Karpas-422 (cell line): ENCODE measurements around the gene CHAT. TPM values are rescaled to one million over a fixed set of nuclear protein-coding genes. Genes with fewer than 3 reads are reported as not detected.

Experiments
- DNase-seq: peaks from one replicate; pipeline ENCODE4 v3.0.0-alpha.2; 2015
- H2AFZ ChIP-seq: fragments of 200-600 bp; sonication (generic); 2 replicates; pipeline ENCODE4 v1.6.1; 2014; ENCODE audit warnings: antibody characterized with exemption, low read length, mixed read lengths
- H3K27ac ChIP-seq: fragments of 200-600 bp; sonication (generic); 2 replicates; pipeline ENCODE4 v1.5.1; 2014; ENCODE audit warnings: mild to moderate bottlenecking, low read length, moderate library complexity
- H3K27me3 ChIP-seq: fragments of 200-600 bp; sonication (generic); 2 replicates; pipeline ENCODE4 v1.6.1; 2014; ENCODE audit warnings: low read length, mixed read lengths
- H3K36me3 ChIP-seq: fragments of 200-600 bp; sonication (generic); 2 replicates; pipeline ENCODE4 v1.6.1; 2014; ENCODE audit warnings: low read length, mixed read lengths; ENCODE audit not compliant: insufficient read depth
- H3K4me1 ChIP-seq: fragments of 200-600 bp; sonication (generic); 2 replicates; pipeline ENCODE4 v1.6.1; 2014; ENCODE audit warnings: mild to moderate bottlenecking, low read length, mixed read lengths
- H3K4me2 ChIP-seq: fragments of 200-600 bp; sonication (generic); 2 replicates; pipeline ENCODE4 v1.6.1; 2014; ENCODE audit warnings: low read length, low read depth, mild to moderate bottlenecking; ENCODE audit not compliant: poor library complexity, severe bottlenecking
- H3K4me3 ChIP-seq: fragments of 200-600 bp; sonication (generic); 2 replicates; pipeline ENCODE4 v1.5.1; 2014; ENCODE audit warnings: mild to moderate bottlenecking, antibody characterized with exemption, low read length, mixed read lengths
- H3K79me2 ChIP-seq: fragments of 200-600 bp; sonication (generic); 2 replicates; pipeline ENCODE4 v1.6.1; 2014; ENCODE audit warnings: mild to moderate bottlenecking, low read length, mixed read lengths
- H3K9ac ChIP-seq: fragments of 200-600 bp; sonication (generic); 2 replicates; pipeline ENCODE4 v1.6.0; 2014; ENCODE audit warnings: low read length
- H3K9me2 ChIP-seq: fragments of 200-600 bp; sonication (generic), shearing (Covaris generic); replicated peaks from 2 replicates; pipeline ENCODE4 v1.6.0; 2014; ENCODE audit warnings: mild to moderate bottlenecking, low read length, moderate library complexity; ENCODE audit not compliant: insufficient read depth
- H3K9me3 ChIP-seq: fragments of 300-700, 200-600 bp; sonication (generic); 2 replicates; pipeline ENCODE4 v1.6.1; 2014; ENCODE audit warnings: low read length, mixed read lengths
- H4K20me1 ChIP-seq: fragments of 200-600 bp; sonication (generic); 2 replicates; pipeline ENCODE4 v1.6.1; 2014; ENCODE audit warnings: mild to moderate bottlenecking, antibody characterized with exemption, low read length, low read depth; ENCODE audit not compliant: insufficient read depth
- total RNA-seq: library from RNA; depleted of rRNA; stranded (reverse); fragments of >200 nt; shearing (Covaris generic); gene quantifications from 2 replicates; pipeline ENCODE4 v1.2.3, GENCODE V29; 2014; ENCODE audit warnings: low replicate concordance

The CHAT gene
- total RNA-seq, 1 experiment from 2014 or later, result not detected

DNA sequence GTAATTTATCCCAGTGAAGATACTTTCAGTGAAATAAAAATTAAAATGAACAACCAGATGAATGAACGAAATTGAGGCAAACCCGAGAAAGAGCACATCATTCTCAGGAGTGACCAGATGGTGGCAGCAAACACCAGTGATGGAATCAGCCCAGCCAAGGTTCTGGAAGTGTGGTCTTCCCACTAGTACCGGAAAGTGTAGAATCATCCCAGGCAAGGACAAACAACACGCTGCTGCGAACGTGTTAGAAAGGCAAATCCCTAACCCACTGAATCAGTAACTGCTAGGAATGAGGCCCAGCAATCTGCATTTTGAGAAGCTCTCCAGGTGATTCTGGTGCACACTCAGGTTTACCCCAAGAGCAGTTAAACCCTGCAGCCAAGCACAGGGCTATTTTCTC, 19.2 kb upstream of the CHAT start:
- Histone ChIP-seq H3K27me3 (no peaks in the 10 kb centered on the region), H3K4me2 (no peak overlapping the region), H2AFZ (no peak overlapping the region), H3K9me3 (no peaks in the 10 kb centered on the region), H3K9ac (no peak overlapping the region), H3K9me2 (no peaks in the 10 kb centered on the region), H3K27ac (no peak overlapping the region), H3K79me2 (no peaks in the 10 kb centered on the region), H3K4me3 (no peak overlapping the region), H3K4me1 (no peaks in the 10 kb centered on the region), H4K20me1 (no peaks in the 10 kb centered on the region), H3K36me3 (no peaks in the 10 kb centered on the region)
- DNase-seq, result peak; percentile 73

DNA sequence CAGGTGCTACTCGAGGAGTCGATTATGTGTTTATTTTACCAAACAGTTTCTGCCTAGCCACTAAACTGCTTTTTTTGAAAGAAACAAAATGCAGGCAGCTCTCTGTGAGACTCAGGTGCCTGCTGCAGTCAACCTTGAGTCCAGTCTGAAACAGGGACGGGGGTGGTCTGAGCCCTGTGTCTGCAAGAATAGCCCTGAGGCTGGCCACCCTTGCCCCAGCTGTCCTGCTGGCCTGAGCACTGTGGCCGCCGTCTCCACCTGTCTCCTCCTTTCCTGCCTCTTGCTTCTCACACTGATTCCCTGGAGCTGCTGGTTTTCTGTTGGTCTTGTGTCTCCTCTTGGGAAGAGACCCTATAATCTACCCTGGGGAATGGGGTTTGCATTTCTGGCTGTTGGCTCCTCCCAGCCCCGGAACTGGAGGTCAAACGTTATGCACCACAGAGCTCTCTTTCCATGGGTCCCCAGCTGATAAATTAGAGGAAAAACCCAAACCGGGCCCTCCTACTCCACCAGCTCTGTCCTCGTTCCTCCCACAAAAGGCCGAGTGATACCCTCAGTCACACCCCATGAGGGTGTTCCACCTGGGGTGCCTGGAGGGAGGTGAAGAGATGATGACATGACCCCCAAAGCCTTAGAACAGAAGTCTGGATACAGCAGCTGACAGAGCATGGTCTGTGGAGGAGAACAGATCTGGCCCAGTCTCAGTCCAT, 18.7 kb upstream of the CHAT start:
- H3K27ac ChIP-seq, result no peak overlapping the region
- no peaks in the 10 kb centered on the region for H4K20me1 ChIP-seq
- H3K79me2 ChIP-seq, result no peaks in the 10 kb centered on the region
- DNase-seq, result no peak
- H3K9me3 ChIP-seq, result no peaks in the 10 kb centered on the region
- no peak overlapping the region for H2AFZ ChIP-seq
- H3K4me1 ChIP-seq, result no peaks in the 10 kb centered on the region
- no peak overlapping the region for H3K9ac ChIP-seq
- H3K4me2 ChIP-seq, result no peak overlapping the region
- no peaks in the 10 kb centered on the region for H3K9me2 ChIP-seq
- no peak overlapping the region for H3K4me3 ChIP-seq
- no peaks in the 10 kb centered on the region for H3K36me3 ChIP-seq
- H3K27me3 ChIP-seq, result no peaks in the 10 kb centered on the region

GRCh38 chr10:49595713-49596492, 17.9 kb upstream of the CHAT start:
- Histone ChIP-seq H3K9me2 (no peaks in the 10 kb centered on the region), H3K4me1 (no peaks in the 10 kb centered on the region), H2AFZ (no peak overlapping the region), H4K20me1 (no peaks in the 10 kb centered on the region), H3K9me3 (no peaks in the 10 kb centered on the region), H3K4me3 (no peak overlapping the region), H3K79me2 (no peaks in the 10 kb centered on the region), H3K36me3 (no peaks in the 10 kb centered on the region), H3K4me2 (no peak overlapping the region), H3K9ac (no peak overlapping the region), H3K27me3 (no peaks in the 10 kb centered on the region), H3K27ac (no peak overlapping the region)
- DNase-seq, result no peak

DNA sequence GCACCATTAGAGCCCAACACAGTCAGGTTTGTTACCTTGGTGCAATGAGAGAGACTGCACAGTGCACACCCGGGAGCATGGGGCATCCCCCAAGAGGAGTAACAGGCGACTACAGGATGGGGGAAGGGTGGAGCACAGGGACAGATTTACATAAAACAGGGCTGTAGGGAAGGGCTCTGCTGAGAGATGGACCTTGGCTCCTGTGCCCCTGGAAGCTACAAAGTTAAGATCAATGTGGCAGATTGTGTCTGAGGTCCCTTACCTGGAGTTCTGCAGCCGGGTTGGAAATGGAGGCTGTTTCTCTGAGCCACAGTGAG, 17.4 kb upstream of the CHAT start:
- no peak overlapping the region for H3K4me2 ChIP-seq
- no peak for DNase-seq
- no peaks in the 10 kb centered on the region for H3K9me2 ChIP-seq
- H3K27ac ChIP-seq, result no peak overlapping the region
- no peak overlapping the region for H3K4me3 ChIP-seq
- no peaks in the 10 kb centered on the region for H3K27me3 ChIP-seq
- H2AFZ ChIP-seq, result no peak overlapping the region
- no peaks in the 10 kb centered on the region for H3K4me1 ChIP-seq
- H3K9ac ChIP-seq, result no peak overlapping the region
- H4K20me1 ChIP-seq, result no peaks in the 10 kb centered on the region
- H3K36me3 ChIP-seq, result no peaks in the 10 kb centered on the region
- H3K79me2 ChIP-seq, result no peaks in the 10 kb centered on the region
- no peaks in the 10 kb centered on the region for H3K9me3 ChIP-seq

DNA sequence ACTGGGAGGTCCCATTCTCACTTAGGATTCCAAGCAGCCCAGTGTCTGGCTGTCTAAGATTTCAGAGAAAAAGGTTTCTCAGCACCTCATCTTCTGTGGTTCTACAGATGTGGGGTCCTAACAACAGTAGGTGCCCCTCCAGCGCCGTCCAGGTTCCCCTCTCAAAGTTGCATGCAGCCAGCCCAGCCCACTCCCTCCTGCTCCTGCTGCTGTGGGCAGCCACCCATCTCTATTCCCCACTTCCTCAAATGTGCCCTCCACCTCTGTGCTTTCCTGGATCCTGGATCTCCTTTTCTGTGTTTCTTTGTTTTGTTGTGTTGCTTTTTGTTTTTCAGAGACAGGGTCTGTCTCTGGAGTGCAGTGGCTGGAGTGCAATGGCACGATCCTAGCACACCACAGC, 17.0 kb upstream of the CHAT start:
- Histone ChIP-seq H3K4me2 (no peak overlapping the region), H3K4me3 (no peak overlapping the region), H4K20me1 (no peaks in the 10 kb centered on the region), H3K27me3 (no peaks in the 10 kb centered on the region), H3K27ac (no peak overlapping the region), H3K9me3 (no peaks in the 10 kb centered on the region), H3K9ac (no peak overlapping the region), H3K36me3 (no peaks in the 10 kb centered on the region), H3K4me1 (no peaks in the 10 kb centered on the region), H2AFZ (no peak overlapping the region), H3K79me2 (no peaks in the 10 kb centered on the region), H3K9me2 (no peaks in the 10 kb centered on the region)
- DNase-seq, result no peak

DNA sequence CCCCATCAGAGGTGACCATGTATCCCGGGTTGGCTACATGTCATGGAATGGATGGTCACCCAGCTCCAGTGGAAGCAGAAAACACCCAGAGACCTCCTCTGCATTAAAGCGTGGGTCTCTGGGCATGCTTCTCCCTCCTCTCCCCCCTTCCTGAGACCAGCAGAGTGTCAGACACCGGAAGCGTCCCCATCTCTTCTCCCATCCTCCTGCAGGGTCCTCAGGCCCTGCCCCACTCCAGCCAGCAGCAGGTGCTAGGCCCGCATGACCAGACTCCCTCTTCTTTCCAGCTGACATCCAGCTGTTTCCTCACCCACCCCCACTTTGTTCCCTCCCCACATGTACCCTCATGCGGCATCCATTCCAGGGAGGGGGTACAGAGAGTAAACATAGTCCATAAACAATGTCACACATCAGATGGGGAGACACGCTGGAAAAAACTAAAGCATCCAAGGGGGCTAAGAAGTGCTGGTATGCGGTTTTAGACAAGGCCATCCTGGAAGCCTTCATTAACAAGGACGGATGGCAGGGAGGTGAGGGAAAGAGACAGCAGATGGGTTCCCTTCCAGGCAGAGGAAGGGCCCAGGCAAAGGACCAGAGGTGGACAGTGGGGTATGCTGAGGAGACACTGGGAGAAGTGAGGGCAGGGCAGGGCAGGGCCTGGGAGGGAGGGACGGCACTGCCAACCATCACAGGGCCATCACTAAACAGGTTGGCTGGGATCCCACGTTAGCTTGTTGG, 16.2 kb upstream of the CHAT start:
- Histone ChIP-seq H3K9me2 (no peaks in the 10 kb centered on the region), H3K4me1 (no peaks in the 10 kb centered on the region), H2AFZ (no peak overlapping the region), H3K4me3 (no peak overlapping the region), H3K27me3 (no peaks in the 10 kb centered on the region), H3K36me3 (no peaks in the 10 kb centered on the region), H3K79me2 (no peaks in the 10 kb centered on the region), H3K9ac (no peak overlapping the region), H3K4me2 (no peak overlapping the region), H3K9me3 (no peaks in the 10 kb centered on the region), H4K20me1 (no peaks in the 10 kb centered on the region), H3K27ac (no peak overlapping the region)
- DNase-seq, result no peak

DNA sequence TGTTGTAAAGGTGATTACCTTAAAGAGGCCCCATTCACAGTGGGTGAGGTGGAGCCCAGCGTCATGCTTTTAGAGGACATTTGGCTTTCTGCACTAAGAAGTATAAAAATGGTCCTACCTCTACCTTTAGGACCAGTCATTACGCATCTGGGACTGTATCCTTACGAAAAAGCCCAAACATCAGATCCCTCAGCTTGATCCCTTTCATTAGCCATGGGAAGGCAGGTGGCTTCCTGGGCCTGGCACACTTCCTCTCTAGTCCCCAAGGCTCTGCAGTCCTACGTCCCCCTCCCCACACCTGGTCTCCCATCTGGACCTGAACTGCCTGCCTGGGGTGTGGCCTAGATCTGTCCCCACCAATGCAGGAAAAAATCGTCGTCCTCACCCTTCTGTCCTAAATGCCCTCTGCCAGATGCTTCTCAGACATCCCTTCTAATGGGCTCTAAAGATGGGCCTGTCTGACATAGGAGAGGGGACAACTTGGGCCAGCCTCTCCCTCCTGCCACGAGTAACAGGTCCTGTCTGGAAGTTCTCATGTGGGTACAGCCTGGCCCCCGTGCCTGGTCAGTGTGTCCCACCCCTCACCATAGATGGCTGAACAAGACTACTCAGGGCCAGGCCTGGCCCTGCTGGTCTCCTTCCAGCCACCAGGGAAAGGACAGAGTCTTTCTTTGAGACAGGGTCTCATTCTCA, 15.5 kb upstream of the CHAT start:
- Histone ChIP-seq H3K27ac (no peak overlapping the region), H3K27me3 (no peaks in the 10 kb centered on the region), H3K9me2 (no peaks in the 10 kb centered on the region), H3K4me2 (no peak overlapping the region), H4K20me1 (no peaks in the 10 kb centered on the region), H3K79me2 (no peaks in the 10 kb centered on the region), H2AFZ (no peak overlapping the region), H3K4me1 (no peaks in the 10 kb centered on the region), H3K9me3 (no peaks in the 10 kb centered on the region), H3K36me3 (no peaks in the 10 kb centered on the region), H3K9ac (no peak overlapping the region), H3K4me3 (no peak overlapping the region)
- no peak for DNase-seq

DNA sequence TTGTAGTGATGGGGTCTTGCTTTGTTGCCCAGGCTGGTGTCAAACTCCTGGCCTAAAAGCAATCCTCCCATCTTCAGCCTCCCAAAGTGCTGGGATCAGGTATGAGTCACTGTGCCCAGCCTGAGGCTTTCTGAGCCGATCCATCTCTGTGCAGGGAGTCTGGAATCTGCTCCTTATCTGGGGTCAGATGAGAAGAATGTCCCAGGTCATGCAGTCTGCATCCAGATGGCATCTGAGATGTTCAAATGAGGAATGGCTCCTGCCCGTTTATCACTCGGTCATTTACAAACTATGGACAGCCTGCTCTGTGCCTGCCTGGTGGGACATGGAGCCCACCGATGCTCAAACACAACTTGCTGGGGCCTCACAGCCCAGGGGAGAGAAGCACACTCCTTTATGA, 14.9 kb upstream of the CHAT start:
- H4K20me1 ChIP-seq, result no peaks in the 10 kb centered on the region
- H3K9ac ChIP-seq, result no peak overlapping the region
- H3K27me3 ChIP-seq, result no peaks in the 10 kb centered on the region
- no peak overlapping the region for H2AFZ ChIP-seq
- H3K36me3 ChIP-seq, result no peaks in the 10 kb centered on the region
- no peak overlapping the region for H3K4me2 ChIP-seq
- DNase-seq, result no peak
- H3K4me1 ChIP-seq, result no peaks in the 10 kb centered on the region
- no peaks in the 10 kb centered on the region for H3K9me3 ChIP-seq
- no peaks in the 10 kb centered on the region for H3K9me2 ChIP-seq
- no peaks in the 10 kb centered on the region for H3K79me2 ChIP-seq
- no peak overlapping the region for H3K4me3 ChIP-seq
- no peak overlapping the region for H3K27ac ChIP-seq
